ENCODE data around the gene ENTREP1.

Gene ENTREP1

GRCh38 chr9:69283003-69283402, 42.0 kb upstream of the ENTREP1 start:
- TF ChIP-seq TAF1 (IDR thresholded peaks at IDR 0.05; ENCODE audit: borderline replicate concordance, insufficient read depth, low read length): no peak
- TF ChIP-seq SIN3A (IDR thresholded peaks at IDR 0.05; ENCODE audit: borderline replicate concordance, insufficient read depth, low read length): no peak
- TF ChIP-seq REST (IDR thresholded peaks at IDR 0.05; ENCODE audit: insufficient read depth in 1 of 2, low read depth in 2 of 2, low read length in 2 of 2): no peak
- TF ChIP-seq POLR2AphosphoS5 (IDR thresholded peaks at IDR 0.05; ENCODE audit: low read depth, low read length): no peak
- TF ChIP-seq FOXP2 (optimal IDR thresholded peaks at IDR 0.05; ENCODE audit: borderline replicate concordance, extremely low read depth, extremely low read length, insufficient read depth): no peak

- no peak for TF ChIP-seq REST (IDR thresholded peaks at IDR 0.05; ENCODE audit: insufficient read depth in 1 of 2, low read depth in 2 of 2, low read length in 2 of 2)
- no peak for TF ChIP-seq TAF1 (IDR thresholded peaks at IDR 0.05; ENCODE audit: borderline replicate concordance, insufficient read depth, low read length)
- no peak for TF ChIP-seq FOXP2 (optimal IDR thresholded peaks at IDR 0.05; ENCODE audit: borderline replicate concordance, extremely low read depth, extremely low read length, insufficient read depth)
- no peak for TF ChIP-seq SIN3A (IDR thresholded peaks at IDR 0.05; ENCODE audit: borderline replicate concordance, insufficient read depth, low read length)
- no peak for TF ChIP-seq POLR2AphosphoS5 (IDR thresholded peaks at IDR 0.05; ENCODE audit: low read depth, low read length)
Observed at GRCh38 chr9:69292078-69292477, 32.9 kb upstream of the ENTREP1 start.

- TF ChIP-seq FOXP2 (optimal IDR thresholded peaks at IDR 0.05; ENCODE audit: borderline replicate concordance, extremely low read depth, extremely low read length, insufficient read depth) (no peak), SIN3A (IDR thresholded peaks at IDR 0.05; ENCODE audit: borderline replicate concordance, insufficient read depth, low read length) (no peak), POLR2AphosphoS5 (IDR thresholded peaks at IDR 0.05; ENCODE audit: low read depth, low read length) (no peak), TAF1 (IDR thresholded peaks at IDR 0.05; ENCODE audit: borderline replicate concordance, insufficient read depth, low read length) (no peak), REST (IDR thresholded peaks at IDR 0.05; ENCODE audit: insufficient read depth in 1 of 2, low read depth in 2 of 2, low read length in 2 of 2) (no peak)
Observed at GRCh38 chr9:69293156-69293555, 31.9 kb upstream of the ENTREP1 start.

- no peak for TF ChIP-seq SIN3A (IDR thresholded peaks at IDR 0.05; ENCODE audit: borderline replicate concordance, insufficient read depth, low read length)
- no peak for TF ChIP-seq FOXP2 (optimal IDR thresholded peaks at IDR 0.05; ENCODE audit: borderline replicate concordance, extremely low read depth, extremely low read length, insufficient read depth)
- TF ChIP-seq TAF1 (IDR thresholded peaks at IDR 0.05; ENCODE audit: borderline replicate concordance, insufficient read depth, low read length): no peak
- TF ChIP-seq POLR2AphosphoS5 (IDR thresholded peaks at IDR 0.05; ENCODE audit: low read depth, low read length): no peak
- TF ChIP-seq REST (IDR thresholded peaks at IDR 0.05; ENCODE audit: insufficient read depth in 1 of 2, low read depth in 2 of 2, low read length in 2 of 2): no peak
Observed at GRCh38 chr9:69295872-69296552, 29.0 kb upstream of the ENTREP1 start.
